ENCODE data around the gene ANKH.

DNA sequence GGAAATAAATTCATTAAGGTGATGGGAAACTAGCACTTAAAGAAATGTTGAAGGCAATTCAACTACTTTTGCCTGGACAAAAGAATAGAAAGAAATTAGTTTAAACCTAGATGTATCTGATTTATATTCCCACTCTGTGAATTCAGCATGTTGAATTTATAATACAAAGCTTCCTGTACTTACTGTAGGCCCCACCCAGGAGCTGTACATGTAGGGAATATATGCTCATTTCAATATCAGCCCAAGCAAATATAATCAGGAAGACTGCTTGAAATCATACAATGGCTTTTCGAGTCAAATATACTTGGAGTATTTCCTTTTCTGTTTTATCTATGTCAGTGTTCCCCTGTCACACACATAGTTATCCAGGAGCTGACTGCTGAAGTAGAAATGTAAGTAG, 105.0 kb downstream of the ANKH start:
- TF ChIP-seq, protein P1, sequence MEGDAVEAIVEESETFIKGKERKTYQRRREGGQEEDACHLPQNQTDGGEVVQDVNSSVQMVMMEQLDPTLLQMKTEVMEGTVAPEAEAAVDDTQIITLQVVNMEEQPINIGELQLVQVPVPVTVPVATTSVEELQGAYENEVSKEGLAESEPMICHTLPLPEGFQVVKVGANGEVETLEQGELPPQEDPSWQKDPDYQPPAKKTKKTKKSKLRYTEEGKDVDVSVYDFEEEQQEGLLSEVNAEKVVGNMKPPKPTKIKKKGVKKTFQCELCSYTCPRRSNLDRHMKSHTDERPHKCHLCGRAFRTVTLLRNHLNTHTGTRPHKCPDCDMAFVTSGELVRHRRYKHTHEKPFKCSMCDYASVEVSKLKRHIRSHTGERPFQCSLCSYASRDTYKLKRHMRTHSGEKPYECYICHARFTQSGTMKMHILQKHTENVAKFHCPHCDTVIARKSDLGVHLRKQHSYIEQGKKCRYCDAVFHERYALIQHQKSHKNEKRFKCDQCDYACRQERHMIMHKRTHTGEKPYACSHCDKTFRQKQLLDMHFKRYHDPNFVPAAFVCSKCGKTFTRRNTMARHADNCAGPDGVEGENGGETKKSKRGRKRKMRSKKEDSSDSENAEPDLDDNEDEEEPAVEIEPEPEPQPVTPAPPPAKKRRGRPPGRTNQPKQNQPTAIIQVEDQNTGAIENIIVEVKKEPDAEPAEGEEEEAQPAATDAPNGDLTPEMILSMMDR (IDR thresholded peaks at IDR 0.05; ENCODE audit: low read depth, low read length, missing input control), result no peak
- TF ChIP-seq, protein P2, sequence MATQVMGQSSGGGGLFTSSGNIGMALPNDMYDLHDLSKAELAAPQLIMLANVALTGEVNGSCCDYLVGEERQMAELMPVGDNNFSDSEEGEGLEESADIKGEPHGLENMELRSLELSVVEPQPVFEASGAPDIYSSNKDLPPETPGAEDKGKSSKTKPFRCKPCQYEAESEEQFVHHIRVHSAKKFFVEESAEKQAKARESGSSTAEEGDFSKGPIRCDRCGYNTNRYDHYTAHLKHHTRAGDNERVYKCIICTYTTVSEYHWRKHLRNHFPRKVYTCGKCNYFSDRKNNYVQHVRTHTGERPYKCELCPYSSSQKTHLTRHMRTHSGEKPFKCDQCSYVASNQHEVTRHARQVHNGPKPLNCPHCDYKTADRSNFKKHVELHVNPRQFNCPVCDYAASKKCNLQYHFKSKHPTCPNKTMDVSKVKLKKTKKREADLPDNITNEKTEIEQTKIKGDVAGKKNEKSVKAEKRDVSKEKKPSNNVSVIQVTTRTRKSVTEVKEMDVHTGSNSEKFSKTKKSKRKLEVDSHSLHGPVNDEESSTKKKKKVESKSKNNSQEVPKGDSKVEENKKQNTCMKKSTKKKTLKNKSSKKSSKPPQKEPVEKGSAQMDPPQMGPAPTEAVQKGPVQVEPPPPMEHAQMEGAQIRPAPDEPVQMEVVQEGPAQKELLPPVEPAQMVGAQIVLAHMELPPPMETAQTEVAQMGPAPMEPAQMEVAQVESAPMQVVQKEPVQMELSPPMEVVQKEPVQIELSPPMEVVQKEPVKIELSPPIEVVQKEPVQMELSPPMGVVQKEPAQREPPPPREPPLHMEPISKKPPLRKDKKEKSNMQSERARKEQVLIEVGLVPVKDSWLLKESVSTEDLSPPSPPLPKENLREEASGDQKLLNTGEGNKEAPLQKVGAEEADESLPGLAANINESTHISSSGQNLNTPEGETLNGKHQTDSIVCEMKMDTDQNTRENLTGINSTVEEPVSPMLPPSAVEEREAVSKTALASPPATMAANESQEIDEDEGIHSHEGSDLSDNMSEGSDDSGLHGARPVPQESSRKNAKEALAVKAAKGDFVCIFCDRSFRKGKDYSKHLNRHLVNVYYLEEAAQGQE (IDR thresholded peaks at IDR 0.05), result no peak
- TF ChIP-seq, protein P3, sequence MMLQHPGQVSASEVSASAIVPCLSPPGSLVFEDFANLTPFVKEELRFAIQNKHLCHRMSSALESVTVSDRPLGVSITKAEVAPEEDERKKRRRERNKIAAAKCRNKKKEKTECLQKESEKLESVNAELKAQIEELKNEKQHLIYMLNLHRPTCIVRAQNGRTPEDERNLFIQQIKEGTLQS (IDR thresholded peaks at IDR 0.05), result no peak
- TF ChIP-seq GABPA (IDR thresholded peaks at IDR 0.05 in 1 of 2, conservative IDR thresholded peaks at IDR 0.05 in 1 of 2), result no peak
- no peak for TF ChIP-seq EGR1 (IDR thresholded peaks at IDR 0.05; ENCODE audit: low read depth in 2 of 2)
